IPS DF 4.7 (cell line): ENCODE results near the gene ARHGAP15.

Experiments used
- DNase-seq: peaks from one replicate; pipeline ENCODE4 v3.0.0-alpha.2; 2013; ENCODE audit warnings: low spot score; ENCODE audit errors: extremely low read depth

Gene ARHGAP15

DNA sequence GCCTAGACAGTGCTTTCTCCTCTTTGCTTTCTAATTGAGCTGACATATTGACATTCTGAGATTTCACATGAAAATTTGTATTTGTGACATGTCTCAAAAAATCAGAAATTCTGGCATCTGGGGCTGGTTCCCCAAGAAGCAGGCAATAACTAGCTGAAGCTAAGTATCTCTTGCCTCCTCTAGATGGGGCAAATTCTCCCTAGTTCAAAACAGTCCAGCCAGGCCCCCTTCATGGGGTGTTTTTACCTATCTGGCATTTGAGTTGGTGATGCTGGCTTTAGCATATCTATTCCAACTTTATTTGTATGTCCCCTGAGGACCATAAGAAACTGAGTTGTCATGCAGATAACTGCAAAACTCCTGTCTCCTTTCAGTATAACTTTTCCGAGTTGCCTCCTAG, 39.9 kb downstream of the ARHGAP15 start:
- DNase-seq = no peak

DNA sequence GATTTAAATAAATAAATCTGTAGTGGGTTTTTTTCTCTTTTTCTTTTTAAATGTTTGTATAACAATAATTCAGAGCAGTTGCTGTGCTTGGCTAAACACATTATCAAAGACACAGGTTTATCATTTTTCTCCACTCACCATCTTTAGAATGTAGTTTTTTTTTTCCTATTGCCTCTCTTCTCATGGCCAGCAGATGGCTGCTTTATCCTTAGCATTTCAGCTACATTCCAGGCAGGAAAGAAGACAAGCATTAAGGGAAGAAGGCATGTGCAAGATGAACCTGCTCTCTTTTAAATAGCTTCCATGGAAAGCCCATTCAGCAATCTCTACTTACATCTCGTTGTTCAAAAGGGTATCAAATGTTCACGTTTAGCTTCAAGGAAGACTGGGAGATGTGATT, 42.6 kb downstream of the ARHGAP15 start:
- no peak for DNase-seq

DNA sequence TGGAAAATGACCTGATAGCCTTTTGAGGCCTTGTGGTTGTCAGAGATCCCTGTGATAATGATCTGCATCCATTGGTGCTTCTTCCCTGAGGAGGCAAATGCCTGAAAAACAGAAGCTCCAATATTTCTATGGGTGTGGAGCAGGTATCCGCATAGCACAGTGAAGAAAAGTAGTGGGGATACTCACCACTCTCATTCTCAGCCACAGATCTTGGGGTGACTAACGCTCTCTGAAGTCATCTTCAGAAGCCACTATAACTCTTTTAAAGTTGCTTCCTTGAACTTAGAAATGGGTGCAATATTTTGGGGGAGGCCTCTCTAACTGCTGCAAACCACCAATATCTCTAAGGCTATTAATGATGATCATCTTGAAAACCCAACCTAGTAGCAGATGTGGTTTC, 46.2 kb downstream of the ARHGAP15 start:
- DNase-seq = no peak

DNA sequence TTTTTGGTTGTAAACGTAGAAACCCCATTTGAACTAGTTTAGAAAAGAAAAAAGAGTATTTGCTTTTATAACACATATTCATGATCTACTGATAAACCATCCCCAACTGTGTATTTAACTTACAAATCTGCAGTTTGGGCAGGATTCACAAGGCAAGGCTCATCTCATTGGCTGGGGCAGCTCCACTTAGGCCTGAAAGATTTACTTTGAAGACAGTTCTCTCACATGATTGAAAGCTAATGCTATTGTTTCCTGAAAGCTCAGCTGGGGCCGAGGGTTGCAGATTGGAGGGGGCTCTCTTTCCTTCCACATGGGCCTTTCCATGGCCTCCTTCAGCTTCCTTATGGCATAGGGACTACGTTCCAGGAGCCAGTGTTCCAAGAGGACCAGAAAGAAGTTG, 47.4 kb downstream of the ARHGAP15 start:
- DNase-seq = no peak

DNA sequence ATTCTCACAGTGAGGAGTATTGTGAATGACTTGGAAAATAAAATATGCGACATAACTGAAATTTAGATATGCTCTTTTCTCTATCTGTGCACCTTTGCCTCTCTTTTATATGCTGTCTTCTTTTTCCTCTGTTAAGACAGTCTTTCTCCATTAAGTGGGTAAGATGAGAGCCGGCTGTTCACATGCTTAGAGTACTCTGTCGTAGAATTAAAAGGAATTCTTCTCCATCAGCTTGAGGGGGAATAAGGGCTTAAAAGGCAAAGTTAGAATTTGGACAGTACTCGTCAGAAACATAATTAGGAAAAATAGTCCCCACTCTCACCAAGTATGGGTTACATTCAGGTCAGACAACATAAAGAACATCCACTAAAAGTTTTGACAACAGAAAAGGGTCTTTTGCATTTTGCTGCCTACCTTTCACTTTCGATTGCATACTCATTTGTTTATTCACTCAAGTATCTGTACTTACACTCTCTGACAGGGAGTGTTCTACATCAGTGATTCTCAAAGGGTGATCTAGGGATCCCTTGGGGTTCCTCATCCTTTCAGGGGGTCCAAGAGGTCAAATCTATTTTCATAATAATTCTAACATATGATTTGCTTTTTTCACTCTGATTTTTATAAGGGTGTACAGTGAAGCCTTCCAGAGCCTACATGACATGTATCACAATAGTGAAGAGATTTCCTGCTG, 48.0 kb downstream of the ARHGAP15 start:
- no peak for DNase-seq

DNA sequence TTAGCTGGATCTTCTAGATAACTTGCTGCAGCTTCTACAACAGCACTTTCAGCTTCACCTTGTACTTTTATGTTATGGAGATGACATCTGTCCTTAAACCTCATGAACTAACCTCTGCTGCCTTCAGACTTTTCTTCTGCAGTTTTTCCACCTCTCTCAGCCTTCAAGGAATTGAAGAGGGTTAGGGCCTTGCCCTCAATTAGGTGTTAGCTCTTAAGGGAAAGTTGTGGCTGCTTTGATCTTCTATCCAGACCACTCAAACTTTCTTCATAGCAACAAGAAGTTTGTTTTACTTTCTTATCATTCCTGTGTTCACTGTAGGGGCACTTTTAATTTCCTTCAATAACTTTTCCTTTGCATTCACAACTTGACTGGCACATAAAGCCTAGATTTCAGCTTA, 52.3 kb downstream of the ARHGAP15 start:
- no peak for DNase-seq

DNA sequence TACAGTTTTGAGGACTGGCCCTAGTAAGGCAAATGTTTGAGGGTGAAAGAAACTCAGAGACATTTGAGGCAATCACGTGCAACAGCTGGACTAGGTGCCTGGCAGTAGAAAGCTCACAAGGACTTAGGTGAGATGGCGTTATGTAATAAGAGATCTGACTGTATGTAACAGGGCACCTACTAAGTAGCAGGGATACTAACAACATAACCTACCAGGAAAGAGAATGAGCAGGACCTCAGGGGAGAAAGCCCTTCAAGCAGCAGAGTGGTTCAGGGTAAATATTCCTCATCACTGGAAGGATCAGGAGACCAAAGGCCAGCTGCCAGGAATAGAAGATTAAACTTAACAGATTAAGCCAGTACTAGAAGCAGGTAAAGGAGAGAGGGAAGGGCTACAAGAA, 53.4 kb downstream of the ARHGAP15 start:
- no peak for DNase-seq

DNA sequence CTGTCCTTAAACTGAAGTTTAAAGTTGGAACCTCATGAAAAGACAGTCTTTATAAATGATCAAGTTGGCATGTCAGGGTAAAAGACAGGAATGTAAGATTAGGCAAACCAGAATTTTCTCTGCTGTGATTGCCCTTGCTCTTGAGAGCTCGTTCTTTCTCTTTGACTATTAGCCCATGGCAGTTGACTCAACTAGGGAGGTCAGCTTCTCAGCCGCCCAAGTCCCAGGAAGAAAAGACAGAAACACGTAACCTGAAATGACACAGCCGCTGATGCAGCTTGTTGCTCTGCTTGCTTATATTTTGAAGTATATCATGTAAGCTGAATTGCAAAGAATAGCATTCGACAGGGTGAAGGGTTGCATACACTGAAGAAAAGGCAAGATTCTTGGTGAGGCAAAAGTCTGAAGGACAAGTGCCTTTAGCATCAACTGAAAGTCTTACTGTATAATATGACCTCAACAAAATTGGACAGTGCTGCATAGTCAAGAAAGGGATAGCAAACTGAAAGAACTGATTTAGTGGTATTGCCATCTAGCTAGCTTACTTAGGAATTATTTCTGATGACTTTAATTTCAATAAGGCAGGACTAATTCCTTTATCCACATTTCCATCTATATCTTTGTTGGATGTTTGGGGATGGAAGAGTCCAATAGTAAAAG, 54.7 kb downstream of the ARHGAP15 start:
- DNase-seq = no peak

DNA sequence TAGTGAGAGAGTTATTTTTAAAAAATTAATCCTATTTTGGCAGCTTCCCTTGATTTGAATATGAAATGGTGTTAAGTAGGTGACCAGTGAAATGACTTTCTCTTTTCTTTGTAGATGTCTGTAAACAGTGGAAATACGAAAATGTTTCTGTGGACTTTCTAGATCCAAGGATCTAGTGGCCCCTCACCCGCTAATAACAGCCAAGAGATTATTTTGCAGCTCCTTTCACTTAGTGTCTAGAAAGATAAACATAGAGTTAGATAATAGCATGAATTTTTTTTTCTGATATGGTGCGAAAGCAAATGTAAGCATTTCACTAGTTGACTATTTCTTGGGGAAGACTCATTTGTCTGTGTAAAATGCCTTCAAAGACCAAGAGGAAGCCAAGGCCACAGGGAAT, 57.7 kb downstream of the ARHGAP15 start:
- no peak for DNase-seq

DNA sequence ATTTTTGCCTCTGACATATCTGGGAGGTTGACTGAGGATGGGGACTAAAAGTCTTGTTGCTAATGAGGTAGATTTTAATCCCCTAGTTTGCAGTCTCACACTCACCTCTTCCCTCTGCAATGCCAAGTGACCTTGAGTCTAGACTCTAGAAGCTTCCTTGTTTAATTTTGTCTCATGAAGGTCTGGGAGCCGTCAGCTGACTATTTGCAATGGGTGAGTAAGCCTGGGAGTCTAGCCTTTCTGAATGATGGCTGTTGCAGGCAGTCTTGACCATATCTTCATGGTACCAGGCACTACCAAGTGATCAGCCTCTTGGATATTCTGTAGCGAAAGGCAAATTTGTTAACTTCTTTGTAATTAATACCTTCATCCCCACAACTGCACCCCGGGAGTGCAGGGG, 61.2 kb downstream of the ARHGAP15 start:
- no peak for DNase-seq

DNA sequence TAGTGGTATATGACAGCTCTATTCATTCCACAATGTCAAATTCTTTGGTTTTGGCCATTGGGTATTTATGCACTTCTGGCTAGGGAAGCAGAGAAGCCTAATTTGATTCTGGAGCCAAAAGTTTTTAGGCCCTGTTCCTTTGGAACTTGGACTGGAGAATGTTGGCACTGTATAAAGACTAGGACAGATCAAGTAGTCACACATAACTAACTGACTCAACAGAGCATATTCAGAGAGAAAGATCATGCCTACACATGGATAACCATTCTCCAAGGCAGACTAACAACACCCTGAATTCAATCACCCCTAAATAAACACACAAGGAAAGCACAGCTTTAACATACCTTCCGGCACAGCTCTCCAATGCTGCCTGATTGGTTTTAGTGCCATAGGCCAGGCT, 62.9 kb downstream of the ARHGAP15 start:
- DNase-seq = no peak

DNA sequence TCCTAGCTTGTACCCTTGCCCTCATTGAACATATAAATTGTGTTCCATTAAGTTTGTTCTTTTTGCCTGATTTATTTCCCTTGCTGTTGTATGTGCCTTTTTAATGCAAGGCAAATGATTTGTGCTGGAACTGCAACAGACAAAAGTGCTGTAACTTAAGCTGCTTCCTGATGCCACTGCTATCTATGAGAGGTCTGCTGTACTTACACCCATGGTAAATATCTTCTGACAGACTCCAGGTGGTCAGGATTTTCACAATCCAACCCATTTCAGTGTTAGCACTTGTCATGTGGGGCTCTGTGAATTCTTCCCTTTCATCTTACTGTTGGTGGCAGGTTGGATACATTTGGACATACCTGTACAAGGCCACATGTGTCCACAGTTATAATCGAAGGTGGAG, 63.5 kb downstream of the ARHGAP15 start:
- no peak for DNase-seq

DNA sequence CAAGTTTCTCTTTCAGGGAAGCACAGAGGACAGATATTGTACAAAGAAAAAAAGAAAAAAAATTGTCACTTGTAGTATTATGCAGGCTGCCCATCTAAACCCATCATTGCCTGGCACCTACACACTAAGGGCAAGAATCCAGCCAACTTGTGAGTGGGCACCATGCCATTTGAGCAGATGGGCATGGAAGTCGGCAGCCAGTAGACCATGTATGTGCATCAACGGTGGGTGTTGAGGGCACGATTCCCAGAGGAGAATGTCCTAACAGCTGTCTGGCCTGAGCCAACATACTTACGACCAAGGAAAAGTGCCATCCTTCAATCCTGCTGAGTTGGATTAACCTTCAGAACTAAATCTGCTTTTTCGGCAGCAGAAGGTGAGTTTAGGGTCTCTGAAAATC, 63.9 kb downstream of the ARHGAP15 start:
- no peak for DNase-seq

DNA sequence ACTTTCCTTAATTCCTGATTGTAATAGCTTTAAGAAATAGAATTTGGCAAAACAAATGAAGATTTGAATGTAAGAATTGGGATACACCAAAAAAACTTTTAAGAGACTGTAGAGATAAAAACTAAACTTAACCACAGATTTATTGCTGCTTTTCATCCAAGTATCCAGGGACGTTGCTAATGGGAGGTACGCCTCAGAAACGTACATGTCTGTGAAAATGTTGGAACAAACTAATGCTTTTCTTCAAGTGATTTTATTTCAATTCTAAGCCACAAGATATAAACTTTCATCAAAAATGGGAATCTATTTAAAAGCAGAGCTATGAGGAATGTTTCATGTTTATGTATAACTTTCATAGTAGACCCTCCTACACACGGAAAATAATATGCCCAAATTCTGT, 66.3 kb downstream of the ARHGAP15 start:
- DNase-seq = no peak

DNA sequence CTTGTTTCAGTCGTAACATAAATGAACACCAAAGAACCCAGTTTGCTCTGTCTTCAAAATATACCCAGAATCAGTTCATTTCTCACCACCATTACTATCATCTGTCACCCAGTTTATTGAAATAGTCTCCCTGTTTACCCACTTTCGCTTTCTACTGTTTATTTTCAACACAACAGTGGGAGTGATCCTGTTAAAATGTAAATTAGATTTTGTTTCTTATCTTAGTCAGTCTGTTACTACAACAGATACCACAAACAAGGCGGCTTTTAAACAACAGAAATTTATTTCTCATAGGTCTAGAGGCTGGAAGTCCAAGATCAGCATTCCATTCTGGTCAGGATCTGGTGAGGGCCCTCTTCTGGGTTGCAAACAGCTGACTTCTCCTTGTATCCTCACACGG, 74.8 kb downstream of the ARHGAP15 start:
- DNase-seq = no peak

DNA sequence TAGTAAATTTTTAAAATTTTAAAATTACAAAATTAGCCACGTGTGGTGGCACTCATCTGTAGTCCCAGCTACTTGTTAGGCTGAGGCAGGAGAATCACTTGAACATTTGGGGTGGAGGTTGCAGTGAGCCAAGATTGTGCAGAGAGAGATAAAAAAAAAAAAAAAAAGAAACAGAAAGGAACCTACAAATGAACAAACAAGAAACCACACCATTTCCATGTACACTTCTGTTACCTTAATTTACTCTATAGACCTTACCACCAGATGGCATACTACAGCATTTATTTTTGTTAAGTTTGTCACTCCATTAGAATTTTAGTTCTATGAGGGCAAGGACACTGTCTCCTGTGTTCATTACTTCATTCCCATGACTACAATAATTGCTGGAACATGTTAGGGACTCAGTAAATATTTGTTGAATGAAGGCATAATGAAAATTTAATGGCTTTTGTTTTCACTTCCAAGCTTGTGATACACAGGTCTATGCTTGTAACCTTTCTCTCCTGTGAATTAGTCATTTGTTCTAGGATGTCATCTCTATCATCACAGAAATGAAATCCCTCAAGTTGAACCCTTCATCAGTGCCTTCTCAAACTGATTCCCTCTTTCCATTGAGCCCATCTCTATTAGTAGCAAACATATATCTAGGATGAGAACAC, 76.0 kb downstream of the ARHGAP15 start:
- no peak for DNase-seq

DNA sequence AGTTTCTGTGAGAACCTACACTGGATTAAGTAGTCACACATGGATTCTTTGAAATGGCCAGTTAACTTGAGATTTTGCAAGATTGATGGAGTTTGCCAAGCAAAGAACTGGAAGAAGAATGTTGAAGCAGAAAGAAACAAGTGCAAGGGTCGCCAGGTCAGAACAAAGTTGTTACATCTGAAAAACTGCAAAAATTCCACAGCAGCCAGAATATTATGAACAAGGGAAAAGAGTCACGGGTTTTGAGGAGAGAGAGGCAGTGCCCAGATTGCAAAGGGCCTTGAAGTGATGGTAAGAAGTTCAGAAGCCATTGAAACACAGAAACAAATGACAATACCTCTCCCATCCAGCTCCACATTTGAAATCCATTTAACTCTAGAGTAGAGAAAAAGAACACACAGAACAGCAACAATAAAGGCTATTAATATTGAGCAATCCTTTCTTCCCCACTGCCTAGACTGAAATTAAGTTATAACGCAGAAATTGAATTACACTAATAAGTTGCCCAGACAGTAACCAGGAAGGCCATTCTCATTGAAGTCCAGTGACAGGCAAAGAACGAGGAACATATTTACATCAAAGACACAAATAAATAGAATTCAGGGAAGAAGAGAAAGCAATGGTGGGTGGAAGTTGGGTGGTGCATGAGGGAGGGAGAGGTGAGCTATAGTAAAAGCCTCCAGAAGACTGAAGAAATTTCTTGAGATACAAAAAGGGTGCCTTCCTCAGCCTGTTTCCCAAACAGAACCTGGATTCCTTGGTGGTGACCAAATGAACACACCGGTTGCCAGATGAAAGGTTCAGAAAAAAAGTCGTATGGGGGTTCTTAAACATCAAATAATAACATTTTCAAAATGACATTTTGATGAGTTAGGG, 80.6 kb downstream of the ARHGAP15 start:
- no peak for DNase-seq

DNA sequence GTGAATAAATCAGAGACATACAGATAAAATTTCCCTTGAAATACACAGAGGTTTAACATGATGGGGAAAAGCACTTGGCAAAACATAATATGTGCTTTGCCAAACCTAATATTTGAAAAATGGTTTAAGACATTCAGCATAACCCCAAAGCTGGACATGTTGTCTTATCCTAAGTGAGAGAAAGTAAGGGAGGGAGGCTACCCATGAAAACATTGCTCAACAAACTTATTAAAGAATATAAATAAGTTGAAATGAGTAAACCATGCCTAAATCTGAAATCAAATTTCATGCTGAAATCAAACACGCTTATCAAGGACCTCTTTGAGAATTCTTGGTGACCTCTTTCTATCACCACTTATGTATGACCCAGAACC, 81.2 kb downstream of the ARHGAP15 start:
- no peak for DNase-seq

DNA sequence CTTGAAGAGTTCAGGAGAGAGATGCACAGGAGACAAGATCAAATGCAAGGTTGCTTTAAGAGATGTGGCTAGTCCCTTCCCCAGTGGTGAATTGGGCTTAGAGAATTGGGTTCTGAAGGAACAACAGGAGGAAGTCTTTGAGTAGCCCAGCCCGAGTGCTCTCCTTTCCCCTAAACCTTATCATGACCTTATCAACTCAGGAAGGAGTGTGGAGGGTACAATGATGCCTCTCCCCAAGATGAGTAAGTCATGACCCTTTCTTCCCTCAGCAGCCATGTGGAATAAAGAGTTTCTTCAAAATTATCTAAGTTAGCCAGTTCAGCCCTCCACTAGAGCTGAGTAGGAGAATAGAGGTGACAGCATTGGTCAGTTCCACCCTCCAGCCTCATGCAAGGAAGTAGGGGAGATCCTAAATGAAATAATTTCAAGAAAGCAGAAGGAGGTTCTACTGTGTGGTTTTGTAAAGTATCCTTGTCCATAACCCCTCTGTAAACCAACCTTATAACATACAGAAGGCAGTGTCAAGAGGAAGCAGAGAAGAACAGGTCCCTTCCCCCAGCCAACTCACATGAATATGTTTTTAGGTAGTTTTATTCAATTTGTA, 88.4 kb downstream of the ARHGAP15 start:
- DNase-seq = no peak

DNA sequence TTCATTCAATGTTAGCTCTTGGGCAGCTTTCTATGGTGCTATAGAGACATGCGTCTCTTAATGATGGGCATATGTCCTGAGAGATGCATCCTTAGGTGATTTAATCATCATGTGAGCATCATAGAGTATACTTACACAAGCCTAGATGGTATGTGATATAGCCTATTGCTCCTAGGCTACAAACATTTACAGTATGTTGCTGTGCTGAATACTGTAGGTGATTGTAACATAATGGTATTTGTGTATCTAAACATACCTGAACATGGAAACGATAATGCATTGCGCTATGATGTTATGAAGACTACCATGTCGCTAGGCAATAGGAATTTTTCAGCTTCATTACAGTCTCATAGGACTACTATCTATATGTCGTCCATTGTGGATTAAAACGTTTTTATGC, 89.4 kb downstream of the ARHGAP15 start:
- no peak for DNase-seq

DNA sequence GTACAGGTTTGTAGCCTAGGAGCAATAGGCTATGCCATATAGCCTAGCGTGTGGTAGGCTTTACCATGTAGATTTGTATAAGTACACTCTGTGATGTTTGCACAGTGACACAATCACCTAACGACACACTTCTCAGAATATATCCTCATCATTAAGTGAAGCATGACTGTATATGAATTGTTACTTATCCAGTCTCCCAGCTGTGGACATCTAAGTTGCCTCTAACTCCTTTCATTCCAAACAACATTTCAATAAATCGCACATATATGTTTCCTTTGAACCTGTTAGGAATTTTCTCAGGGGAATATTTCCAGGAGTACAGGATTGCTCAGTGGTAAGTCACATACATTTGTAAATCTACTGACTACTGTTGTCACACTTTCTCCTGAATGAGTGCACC, 90.0 kb downstream of the ARHGAP15 start:
- no peak for DNase-seq

DNA sequence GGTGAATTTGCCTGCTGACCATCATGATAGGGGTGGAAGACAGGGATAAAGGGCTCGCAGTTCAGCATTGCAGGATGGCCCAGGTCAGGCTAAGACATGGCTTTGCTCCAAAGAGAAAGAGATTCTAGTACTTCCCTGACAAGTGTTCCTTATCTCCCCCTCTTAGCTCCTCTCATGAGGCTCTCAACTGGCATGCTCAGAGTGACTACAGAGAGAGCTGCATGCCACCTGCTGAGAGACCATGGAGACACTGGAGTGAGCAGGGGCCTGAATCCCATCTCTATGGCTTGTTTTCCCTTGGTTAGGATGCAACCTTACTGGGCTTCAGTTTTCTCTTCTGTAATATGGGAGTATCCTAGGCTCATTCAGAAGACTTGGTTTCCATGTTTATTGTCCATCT, 94.3 kb downstream of the ARHGAP15 start:
- DNase-seq = no peak
